HG03064 (cell line): ENCODE measurements around the gene MAB21L4.

ENCODE experiments used
- ATAC-seq: cut with Tn5 transposase; IDR thresholded peaks from one replicate; pipeline ENCODE4 v1.9.1; 2021; ENCODE audit warnings: low read depth; ENCODE audit not compliant: unreplicated experiment

The MAB21L4 gene

GRCh38 chr2:240925568-240926515, 29.9 kb upstream of the MAB21L4 start:
- ATAC-seq = no peak

- no peak for ATAC-seq
These were observed 29.2 kb upstream of the MAB21L4 start for GRCh38 chr2:240925191-240925567.

GRCh38 chr2:240922982-240923537, 27.1 kb upstream of the MAB21L4 start:
- ATAC-seq = no peak

- no peak for ATAC-seq
These were observed 26.5 kb upstream of the MAB21L4 start for GRCh38 chr2:240922245-240922981.

GRCh38 chr2:240921995-240922244, 26.0 kb upstream of the MAB21L4 start:
- no peak for ATAC-seq

- no peak for ATAC-seq
These were observed 25.5 kb upstream of the MAB21L4 start for GRCh38 chr2:240921311-240921994.

GRCh38 chr2:240920783-240921231, 24.9 kb upstream of the MAB21L4 start:
- no peak for ATAC-seq

GRCh38 chr2:240919786-240920782, 24.1 kb upstream of the MAB21L4 start:
- no peak for ATAC-seq

- ATAC-seq = no peak
These were observed 23.3 kb upstream of the MAB21L4 start for GRCh38 chr2:240919161-240919781.

GRCh38 chr2:240918258-240919091, 22.5 kb upstream of the MAB21L4 start:
- ATAC-seq = no peak

GRCh38 chr2:240917684-240918257, 21.8 kb upstream of the MAB21L4 start:
- no peak for ATAC-seq

- no peak for ATAC-seq
These were observed 21.2 kb upstream of the MAB21L4 start for GRCh38 chr2:240917009-240917683.

GRCh38 chr2:240916571-240917008, 20.6 kb upstream of the MAB21L4 start:
- ATAC-seq = no peak

- no peak for ATAC-seq
These were observed 19.8 kb upstream of the MAB21L4 start for GRCh38 chr2:240915526-240916341.

GRCh38 chr2:240914645-240915525, 18.9 kb upstream of the MAB21L4 start:
- ATAC-seq = no peak
